HG03558 (cell line): ENCODE data around the gene PKP2.

ENCODE experiments used
- ATAC-seq: cut with Tn5 transposase; IDR thresholded peaks from one replicate; pipeline ENCODE4 v1.9.1; 2021; ENCODE audit warnings: moderate number of reproducible peaks; ENCODE audit not compliant: unreplicated experiment; ENCODE audit errors: extremely low read depth

Gene PKP2

DNA sequence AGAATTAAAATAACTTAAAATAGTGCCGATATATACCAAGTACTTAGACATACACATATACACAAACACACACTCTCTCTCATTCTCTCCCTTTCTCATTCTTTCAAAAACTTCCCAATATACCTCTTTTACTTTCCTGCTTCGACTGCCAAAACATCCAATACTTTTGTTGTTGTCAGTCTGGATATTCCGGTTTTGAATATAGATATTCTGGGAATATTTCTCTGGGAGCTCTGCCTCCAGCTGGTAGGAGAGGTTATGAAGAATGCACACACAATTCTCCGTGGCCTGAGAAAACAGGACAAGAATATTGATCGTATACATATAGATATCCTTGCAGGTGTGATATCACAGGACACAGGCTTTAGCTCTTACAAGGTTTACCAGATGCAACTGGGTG is 74.2 kb downstream of the PKP2 start:
- no peak for ATAC-seq

DNA sequence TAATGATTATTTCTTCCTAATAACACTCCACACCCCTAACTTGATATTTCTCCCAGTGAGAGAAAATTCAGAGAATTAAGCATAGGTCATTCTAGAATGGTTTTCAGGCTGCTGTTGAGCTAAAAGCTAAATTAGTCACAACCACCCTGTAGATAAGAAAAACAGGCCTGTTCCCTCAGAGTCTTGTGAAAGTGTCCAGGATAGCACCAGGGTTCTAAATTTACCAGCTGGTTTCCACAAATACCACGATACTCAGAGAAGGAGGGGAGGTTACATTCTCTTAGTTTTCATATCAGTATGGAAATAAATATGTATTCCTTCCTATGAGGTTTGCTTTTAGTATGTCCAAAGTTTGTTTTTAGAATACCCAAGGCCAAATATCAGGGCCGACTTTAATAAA is 74.9 kb downstream of the PKP2 start:
- ATAC-seq, result no peak

DNA sequence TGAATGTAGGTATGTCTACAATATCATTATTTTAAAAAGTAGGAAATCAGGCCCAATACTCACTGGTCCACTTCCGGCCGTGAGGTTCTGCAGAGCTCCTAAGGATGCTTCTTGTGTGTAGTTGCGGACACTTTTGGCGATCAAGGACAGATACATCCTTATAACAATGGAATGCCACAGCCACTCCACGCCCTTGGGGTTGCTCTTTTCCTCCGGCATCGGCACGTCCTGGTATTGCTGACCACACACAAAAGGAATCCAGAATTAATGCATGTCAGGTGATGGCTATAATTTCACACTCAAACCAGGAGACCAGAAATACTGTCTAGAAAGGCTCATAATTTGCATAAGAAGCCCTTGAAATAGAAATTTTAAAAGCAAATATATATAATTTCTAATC is 75.3 kb downstream of the PKP2 start:
- no peak for ATAC-seq

DNA sequence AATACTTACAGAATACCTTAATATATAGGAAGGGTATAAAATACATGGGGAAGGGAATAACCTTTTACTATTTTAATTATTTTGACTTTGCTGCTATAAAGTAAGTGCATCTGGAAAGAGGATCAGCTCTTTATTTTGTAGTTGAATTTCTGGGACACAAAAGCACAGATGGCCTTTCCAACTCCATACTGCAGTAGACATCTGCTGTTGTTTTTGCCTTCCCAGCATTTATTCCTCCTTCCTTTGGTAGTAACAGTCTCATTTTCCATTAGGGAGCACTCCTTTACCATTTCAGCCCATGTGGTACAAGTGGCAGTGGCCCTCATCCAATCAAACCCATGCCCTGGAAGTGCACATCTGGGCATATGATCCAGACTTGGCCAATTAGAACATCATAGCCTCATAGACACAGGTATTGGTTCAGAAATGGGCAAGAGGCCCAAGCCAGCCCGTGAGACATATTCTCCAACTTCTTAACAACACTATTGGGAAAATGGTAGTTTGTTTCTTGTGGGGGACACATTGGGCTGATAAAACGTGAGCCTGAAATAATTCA is 76.1 kb downstream of the PKP2 start:
- no peak for ATAC-seq

DNA sequence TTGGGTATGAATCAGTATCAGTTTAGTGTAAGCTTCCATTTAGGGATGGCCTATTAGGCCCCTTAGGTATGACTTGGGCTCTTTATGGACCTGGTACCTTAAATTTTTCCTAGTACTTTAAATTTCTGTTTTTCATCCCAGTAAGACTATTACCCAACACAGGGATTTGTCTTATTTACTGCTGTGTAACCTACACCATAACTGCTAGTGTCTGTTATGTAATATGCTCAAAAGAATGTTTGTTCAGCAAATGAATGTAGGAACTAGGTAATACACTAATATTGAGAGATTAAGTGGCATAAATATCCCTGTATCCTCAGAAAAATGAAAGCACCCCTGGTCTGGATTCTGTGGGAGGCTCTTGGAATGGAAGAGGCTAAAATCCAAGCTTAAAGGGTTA is 77.2 kb downstream of the PKP2 start:
- ATAC-seq, result no peak

DNA sequence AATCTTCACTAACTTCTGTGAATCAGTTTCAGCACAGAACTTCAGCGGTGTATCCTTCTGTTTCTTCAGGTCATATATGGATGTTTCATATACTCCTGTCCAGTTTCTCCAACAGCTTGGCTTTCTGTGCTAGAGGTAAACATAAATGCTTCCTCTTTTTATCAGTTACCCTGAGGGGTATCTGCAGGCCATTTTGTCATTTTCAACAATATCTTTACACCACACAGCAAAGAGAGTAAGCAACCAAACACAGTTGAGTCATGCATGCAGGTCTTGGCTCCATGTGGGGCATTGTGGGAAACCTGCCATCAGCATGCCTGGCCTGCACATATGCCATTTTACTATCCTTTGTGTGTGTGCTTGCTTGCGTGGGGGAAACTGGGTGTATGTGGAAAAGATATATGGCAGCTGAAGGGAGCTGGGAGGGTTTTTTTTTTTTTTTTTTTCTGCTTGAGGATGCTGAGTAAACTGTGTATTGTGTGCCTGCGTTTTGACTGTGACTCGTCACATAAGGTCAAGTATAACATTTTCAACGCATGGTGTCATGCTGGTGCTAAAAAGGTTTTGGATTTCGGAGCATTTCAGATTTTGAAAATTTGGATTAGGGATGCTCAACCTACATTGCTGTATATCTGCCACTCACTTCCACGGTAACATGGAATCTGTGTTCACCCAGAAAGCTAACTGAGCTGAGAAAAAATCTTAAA is 84.7 kb downstream of the PKP2 start:
- no peak for ATAC-seq

DNA sequence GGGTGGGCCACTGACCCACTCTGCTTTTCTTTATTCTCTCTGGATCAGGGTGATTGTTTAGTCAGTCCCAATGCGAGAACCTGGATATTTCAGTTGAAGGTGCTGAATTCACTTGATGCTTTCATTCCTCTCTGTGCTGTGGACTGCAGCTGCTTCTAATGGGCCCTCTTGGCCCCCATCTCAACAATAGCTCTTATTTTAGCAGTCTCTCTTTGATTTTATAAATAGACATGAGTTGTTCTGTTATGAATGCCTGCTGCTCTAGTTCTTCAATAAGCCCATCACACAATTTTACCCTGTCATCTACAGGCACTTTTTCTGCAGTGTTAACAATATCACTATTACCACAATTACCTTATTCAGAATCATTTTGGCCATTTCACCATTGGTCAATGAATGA is 86.7 kb downstream of the PKP2 start:
- ATAC-seq, result no peak

DNA sequence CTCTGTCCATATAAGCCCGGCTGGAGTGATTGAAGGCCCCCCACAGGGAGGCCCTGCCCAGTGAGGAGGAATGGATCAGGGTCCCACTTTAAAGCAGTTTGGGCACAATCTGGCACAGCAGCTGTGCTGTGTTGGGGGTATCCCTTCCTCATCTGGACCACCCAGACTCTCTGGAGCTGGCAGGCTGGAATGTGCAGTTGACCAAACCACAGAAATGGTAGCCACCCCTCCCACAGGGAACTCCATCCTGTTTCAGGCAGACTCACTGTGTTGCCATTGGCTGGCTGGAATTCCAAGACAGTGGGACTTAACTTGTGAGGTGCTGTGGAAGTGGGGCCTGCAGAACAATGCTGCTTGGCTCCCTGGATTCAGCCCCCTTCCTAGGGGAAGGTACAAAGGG is 87.4 kb downstream of the PKP2 start:
- no peak for ATAC-seq

DNA sequence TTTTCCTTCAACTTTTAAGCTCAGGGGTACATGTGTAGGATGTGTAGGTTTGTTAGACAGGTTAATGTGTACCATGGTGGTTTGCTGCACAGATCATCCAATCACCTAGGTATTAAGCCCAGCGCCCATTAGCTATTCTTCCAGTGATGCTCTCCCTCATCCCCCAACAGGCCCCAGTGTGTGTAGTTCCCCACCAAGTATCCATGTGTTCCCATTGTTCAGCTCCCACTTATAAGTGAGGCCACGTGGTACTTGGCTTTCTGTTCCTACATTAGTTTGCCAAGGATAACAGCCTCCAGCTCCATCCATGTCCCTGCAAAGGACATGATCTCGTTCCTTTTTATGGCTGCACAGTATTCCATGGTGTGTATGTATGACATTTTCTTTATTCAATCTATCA is 92.3 kb downstream of the PKP2 start:
- no peak for ATAC-seq

DNA sequence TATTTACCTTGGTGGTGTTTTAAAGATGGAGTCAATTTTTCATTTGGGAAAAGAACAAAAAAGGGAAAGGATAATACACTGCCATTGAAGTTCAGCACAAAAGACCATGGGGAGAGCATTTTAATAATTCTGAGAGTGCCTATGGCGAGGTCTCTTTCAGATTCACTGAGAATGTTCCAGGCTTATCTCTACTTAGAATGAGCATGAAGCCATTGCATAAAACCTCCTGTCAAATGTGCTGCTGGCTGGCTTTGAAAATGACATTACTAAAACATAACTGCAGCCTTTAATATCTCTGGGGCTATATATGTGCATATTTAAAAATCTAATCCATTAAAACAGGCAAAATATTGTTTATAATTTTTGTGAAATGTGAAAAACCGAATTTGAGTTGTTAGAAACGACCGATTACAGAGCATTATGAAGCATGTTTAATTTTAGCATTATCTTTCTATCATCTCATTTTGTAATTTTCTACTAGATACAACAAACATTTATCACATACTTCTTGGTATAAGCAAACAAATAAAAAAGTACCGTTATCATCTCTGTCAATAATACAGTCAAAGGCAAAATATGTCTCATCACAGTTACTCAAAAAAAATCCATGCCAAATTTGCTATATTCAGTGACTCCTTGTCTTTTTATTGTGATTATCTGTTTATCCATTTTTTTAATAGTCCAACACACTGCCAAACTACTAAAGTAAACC is 95.2 kb downstream of the PKP2 start:
- no peak for ATAC-seq

DNA sequence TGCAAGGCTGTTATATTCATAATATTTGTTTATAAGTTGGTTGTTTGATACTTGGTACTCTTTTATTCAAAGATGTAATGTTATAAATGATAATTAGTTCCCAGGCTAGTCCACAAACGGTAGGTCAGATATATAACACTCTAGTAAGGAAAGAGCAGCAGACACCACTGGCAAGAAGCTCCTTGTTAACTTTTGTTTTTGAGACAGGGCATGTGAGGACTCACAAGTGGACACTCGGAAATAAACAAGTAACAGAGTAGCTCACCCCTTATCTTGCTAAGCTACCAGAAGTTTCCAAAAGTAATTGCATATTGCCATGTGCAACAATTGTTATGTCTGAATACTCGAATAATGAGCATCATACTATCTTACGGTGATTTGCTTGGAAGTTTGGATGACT is 102.3 kb downstream of the PKP2 start:
- no peak for ATAC-seq

DNA sequence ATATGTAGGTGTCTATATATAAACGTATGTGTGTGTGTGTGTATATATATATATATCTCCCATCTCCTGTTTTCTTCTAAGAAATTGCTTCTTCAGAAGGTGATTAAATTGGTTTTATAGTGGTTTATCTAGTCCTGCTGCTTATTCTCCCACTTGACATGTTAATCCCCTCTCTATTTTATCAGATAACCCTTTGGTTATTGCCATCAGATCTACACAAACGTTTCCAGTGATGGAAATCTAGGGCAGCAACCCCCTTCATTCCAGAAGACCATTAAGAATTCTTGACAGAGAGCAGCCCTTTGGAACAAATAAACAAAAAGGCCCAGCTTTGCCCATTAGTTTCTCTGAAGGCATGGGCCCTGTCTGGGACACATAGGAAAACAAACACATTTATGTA is 106.7 kb downstream of the PKP2 start:
- no peak for ATAC-seq

DNA sequence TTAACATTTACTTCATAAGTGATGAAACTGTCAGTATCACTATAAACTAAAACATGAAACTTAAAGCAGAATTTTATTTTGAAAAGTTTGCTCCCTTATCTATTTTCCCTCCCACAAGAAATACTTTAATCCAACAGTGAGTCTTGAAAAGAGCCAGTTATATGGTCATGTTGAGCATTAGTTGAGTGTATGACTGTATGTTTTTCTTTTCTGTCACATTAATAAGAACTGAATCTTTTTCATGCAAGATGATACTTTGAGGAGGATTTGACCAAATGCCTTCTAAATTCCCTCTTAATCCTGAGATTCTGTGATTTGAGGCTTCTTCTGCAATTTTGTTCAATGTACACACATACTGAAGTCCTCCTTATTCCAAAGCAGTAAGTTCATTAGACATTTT is 107.1 kb downstream of the PKP2 start:
- ATAC-seq, result no peak

DNA sequence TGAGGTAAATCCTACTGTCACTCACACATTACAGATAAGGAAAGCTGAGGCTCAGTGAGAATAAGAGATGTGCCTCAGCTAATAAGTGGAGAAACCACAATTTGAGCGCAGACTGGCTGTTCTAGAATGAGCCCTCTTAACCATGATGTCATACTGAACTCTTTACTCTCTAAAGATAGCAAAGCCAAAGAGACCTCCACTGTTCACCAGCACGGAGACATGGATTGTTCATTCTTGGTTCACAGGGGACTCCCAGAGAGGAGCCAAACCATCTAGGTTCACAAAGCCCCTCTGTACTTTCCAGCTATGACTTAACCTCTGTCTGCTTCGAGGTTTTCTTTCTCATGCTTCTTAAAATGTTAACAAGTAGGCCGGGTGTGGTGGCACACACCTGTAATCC is 108.2 kb downstream of the PKP2 start:
- ATAC-seq, result no peak

DNA sequence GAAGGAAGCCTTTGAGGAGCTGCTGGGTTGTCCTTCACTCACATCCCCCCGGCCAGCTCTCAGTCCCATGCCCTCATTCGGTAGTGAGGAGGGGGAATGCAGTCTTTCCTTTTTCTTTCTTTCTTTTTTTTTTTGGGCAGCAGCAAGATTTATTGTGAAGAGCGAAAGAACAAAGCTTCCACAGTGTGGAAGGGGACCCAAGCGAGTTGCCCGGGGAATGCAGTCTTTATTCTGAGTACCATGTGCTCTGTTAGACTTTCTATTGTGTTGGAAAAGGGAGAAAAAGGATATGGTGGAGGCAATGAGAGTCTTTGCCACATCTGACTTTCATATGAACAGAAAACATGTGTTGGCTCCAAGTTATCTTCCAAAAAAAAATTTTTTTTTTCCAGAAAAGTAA is 111.0 kb downstream of the PKP2 start:
- ATAC-seq, result no peak

DNA sequence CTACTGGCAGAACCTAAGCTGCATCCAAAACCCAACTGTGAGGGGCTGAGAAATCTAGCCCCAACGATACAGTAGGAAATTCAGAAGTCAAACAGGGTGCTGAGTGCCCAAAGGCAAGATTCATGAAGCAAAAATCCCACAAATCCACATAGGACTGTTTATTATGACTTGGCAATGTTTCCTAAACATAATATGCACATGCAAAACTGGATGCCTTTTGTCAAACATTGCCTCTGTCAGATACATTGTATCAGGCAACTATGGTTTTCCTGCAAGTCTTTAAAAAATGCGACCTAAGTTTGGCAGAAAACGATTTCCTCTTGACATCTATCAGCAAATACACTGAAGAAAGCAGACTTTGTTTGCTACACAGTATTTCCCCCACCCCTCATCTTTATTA is 113.5 kb downstream of the PKP2 start:
- no peak for ATAC-seq

DNA sequence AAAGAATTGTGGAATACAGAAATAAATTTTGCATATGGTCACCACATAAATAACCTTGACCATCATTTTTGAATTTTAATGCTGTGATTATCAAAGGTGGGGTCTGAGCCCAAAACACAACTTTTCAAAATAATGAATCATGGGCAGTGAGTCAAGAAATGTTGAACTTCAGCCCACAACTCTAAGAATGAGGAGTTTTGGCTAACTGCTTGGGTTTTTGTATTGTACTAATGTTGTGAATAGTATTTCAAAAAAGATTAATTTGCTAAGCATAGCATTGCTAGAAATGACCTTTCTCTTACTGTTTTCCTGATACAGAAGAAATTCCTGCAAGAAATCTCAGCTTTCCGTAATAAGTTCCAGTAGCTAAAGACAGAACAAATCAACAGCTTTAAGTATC is 116.5 kb downstream of the PKP2 start:
- no peak for ATAC-seq

DNA sequence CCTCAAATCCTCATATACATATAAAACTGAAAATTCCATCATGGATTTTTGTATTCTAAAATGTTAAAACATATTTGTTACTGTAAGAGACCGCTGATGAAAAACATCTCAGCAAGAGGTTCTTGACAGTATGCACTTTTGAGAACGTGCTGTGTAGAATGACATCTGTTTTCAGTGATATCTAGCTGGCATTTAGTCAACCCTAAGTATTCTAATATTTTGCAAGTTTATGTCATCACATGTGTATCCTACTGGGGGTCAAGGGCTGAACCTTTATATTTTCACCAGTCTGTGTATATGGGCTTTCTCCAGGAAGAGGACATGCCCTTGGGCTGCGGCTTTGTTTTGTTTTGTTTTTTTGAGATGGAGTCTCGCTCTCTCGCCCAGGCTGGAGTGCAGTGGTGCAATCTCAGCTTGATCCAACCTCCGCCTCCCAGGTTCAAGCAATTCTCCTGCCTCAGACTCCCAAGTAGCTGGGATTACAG is 118.8 kb downstream of the PKP2 start:
- ATAC-seq, result no peak

DNA sequence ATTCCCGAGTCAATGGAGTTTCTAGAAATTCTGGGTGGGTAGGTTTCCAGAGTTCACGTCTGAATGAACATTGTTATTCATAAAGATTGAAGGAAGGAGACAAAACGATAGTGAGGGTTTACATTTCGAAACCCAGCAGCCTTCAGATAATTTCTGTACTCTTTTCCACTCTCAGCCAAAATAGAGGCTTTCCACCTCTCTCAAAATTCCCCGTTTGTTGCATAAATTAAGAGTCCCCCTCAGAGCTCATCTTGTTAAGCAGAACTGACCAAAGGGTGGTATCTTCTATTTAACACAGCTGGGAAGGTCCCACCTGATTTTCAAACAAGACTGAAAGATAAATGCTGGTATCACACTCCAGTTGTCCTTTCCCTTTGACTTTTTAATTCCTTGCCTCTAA is 119.4 kb downstream of the PKP2 start:
- ATAC-seq, result no peak

DNA sequence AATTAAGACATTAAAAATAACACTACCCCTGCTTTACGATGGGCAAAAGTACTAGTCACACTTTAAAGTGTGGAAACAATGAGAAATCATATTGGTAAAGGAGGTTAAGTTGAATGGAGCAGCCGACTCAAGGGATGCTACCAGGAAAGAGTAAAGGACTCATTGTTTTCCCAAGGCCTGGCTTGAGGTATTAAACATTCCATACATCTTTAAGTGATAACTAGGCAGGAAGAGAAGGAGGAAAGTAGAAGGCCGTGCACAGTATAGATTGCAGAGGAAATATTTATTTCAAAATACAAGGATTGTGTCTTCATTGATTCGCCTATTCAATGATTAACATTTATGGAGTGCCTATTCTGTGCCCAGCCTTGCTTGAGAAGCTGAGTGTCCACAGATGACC is 120.3 kb downstream of the PKP2 start:
- ATAC-seq, result no peak

DNA sequence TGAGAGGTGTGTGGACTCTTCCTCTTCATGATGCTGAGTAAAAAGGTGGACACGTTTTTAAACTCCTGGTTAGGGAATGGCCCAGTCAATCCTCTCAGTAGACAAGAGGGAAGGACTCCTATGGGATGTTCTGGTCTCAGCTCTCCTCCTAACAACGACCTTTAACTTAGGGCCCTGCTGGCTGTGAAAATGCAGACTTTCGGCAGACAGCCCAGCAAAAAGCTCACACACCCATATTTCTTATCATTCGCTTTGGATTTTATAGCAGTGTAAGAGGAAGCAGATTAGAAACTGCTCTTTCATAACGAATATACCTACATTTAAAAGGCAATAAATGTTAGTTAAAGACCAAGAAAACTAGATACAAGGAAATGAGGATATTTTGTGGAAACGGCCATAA is 122.9 kb downstream of the PKP2 start:
- no peak for ATAC-seq

DNA sequence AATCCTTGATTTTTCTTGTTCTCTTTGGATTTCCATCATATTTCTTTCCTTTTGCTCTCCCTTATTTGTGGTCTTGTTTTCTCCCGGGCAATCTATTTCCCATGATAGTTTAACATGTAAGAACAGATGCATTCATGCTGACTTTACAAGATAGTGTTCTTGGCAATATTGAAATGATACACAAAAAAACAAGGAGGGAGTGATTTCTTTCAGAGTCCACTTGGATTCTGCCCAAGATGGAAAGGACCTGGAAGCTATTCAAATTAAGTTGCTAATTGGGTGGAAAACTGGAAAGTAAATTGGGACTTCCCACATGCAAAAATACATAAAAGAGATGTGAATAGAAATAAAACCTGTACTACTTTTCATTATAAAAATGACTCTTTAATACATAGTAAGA is 126.4 kb downstream of the PKP2 start:
- ATAC-seq, result no peak
